ENCODE results near the gene MXD4.

MXD4 gene

GRCh38 chr4:2300431-2301224 is 38.7 kb upstream of the MXD4 start:
- Histone ChIP-seq H3K9ac (ENCODE audit: low read length) (no peak overlapping the region), H3K4me1 (ENCODE audit: control insufficient read depth, insufficient read depth, low read length) (no peaks in the 10 kb centered on the region), H3K9me3 (ENCODE audit: control insufficient read depth, low read length) (peaks cover 7% of the 10 kb centered on the region), H3K4me3 (ENCODE audit: low read length) (no peak overlapping the region), H3K36me3 (ENCODE audit: control insufficient read depth, insufficient read depth, low read length, severe bottlenecking) (no peaks in the 10 kb centered on the region), H3K27me3 (replicated peaks; ENCODE audit: control insufficient read depth, insufficient read depth, low read length) (peaks cover 5% of the 10 kb centered on the region)
- no peak for DNase-seq (ENCODE audit: low read depth)

GRCh38 chr4:2299794-2300193 is 37.9 kb upstream of the MXD4 start:
- H3K9ac ChIP-seq (ENCODE audit: low read length), result no peak overlapping the region
- peaks cover 7% of the 10 kb centered on the region for H3K9me3 ChIP-seq (ENCODE audit: control insufficient read depth, low read length)
- no peaks in the 10 kb centered on the region for H3K36me3 ChIP-seq (ENCODE audit: control insufficient read depth, insufficient read depth, low read length, severe bottlenecking)
- H3K4me3 ChIP-seq (ENCODE audit: low read length), result no peak overlapping the region
- H3K4me1 ChIP-seq (ENCODE audit: control insufficient read depth, insufficient read depth, low read length), result no peaks in the 10 kb centered on the region
- H3K27me3 ChIP-seq (replicated peaks; ENCODE audit: control insufficient read depth, insufficient read depth, low read length), result peaks cover 5% of the 10 kb centered on the region
- DNase-seq (ENCODE audit: low read depth), result no peak

- no peak for DNase-seq (ENCODE audit: low read depth)
- Histone ChIP-seq H3K4me1 (ENCODE audit: control insufficient read depth, insufficient read depth, low read length) (no peaks in the 10 kb centered on the region), H3K9ac (ENCODE audit: low read length) (no peak overlapping the region), H3K4me3 (ENCODE audit: low read length) (no peak overlapping the region), H3K36me3 (ENCODE audit: control insufficient read depth, insufficient read depth, low read length, severe bottlenecking) (no peaks in the 10 kb centered on the region), H3K27me3 (replicated peaks; ENCODE audit: control insufficient read depth, insufficient read depth, low read length) (peaks cover 5% of the 10 kb centered on the region), H3K9me3 (ENCODE audit: control insufficient read depth, low read length) (peaks cover 7% of the 10 kb centered on the region)
Measured at GRCh38 chr4:2298532-2298991, 36.7 kb upstream of the MXD4 start.

- H3K27me3 ChIP-seq (replicated peaks; ENCODE audit: control insufficient read depth, insufficient read depth, low read length), result peaks cover 5% of the 10 kb centered on the region
- no peak for DNase-seq (ENCODE audit: low read depth)
- no peak overlapping the region for H3K9ac ChIP-seq (ENCODE audit: low read length)
- H3K36me3 ChIP-seq (ENCODE audit: control insufficient read depth, insufficient read depth, low read length, severe bottlenecking), result no peaks in the 10 kb centered on the region
- no peak overlapping the region for H3K4me3 ChIP-seq (ENCODE audit: low read length)
- peaks cover 7% of the 10 kb centered on the region for H3K9me3 ChIP-seq (ENCODE audit: control insufficient read depth, low read length)
- H3K4me1 ChIP-seq (ENCODE audit: control insufficient read depth, insufficient read depth, low read length), result peaks cover under 1% of the 10 kb centered on the region
Measured at GRCh38 chr4:2297606-2298531, 36.0 kb upstream of the MXD4 start.

- Histone ChIP-seq H3K4me3 (ENCODE audit: low read length) (no peak overlapping the region), H3K36me3 (ENCODE audit: control insufficient read depth, insufficient read depth, low read length, severe bottlenecking) (no peaks in the 10 kb centered on the region), H3K9me3 (ENCODE audit: control insufficient read depth, low read length) (no peaks in the 10 kb centered on the region), H3K4me1 (ENCODE audit: control insufficient read depth, insufficient read depth, low read length) (peaks cover 10% of the 10 kb centered on the region), H3K9ac (ENCODE audit: low read length) (no peak overlapping the region), H3K27me3 (replicated peaks; ENCODE audit: control insufficient read depth, insufficient read depth, low read length) (peaks cover 5% of the 10 kb centered on the region)
- no peak for DNase-seq (ENCODE audit: low read depth)
Measured at GRCh38 chr4:2296631-2297601, 35.0 kb upstream of the MXD4 start.

GRCh38 chr4:2295900-2296442 is 34.1 kb upstream of the MXD4 start:
- H3K9me3 ChIP-seq (ENCODE audit: control insufficient read depth, low read length), result no peaks in the 10 kb centered on the region
- peaks cover 11% of the 10 kb centered on the region for H3K4me1 ChIP-seq (ENCODE audit: control insufficient read depth, insufficient read depth, low read length)
- no peak overlapping the region for H3K9ac ChIP-seq (ENCODE audit: low read length)
- H3K4me3 ChIP-seq (ENCODE audit: low read length), result no peak overlapping the region
- no peaks in the 10 kb centered on the region for H3K36me3 ChIP-seq (ENCODE audit: control insufficient read depth, insufficient read depth, low read length, severe bottlenecking)
- no peak for DNase-seq (ENCODE audit: low read depth)
- H3K27me3 ChIP-seq (replicated peaks; ENCODE audit: control insufficient read depth, insufficient read depth, low read length), result peaks cover 5% of the 10 kb centered on the region

GRCh38 chr4:2295500-2295899 is 33.6 kb upstream of the MXD4 start:
- Histone ChIP-seq H3K36me3 (ENCODE audit: control insufficient read depth, insufficient read depth, low read length, severe bottlenecking) (no peaks in the 10 kb centered on the region), H3K9me3 (ENCODE audit: control insufficient read depth, low read length) (no peaks in the 10 kb centered on the region), H3K4me3 (ENCODE audit: low read length) (no peak overlapping the region), H3K9ac (ENCODE audit: low read length) (no peak overlapping the region), H3K27me3 (replicated peaks; ENCODE audit: control insufficient read depth, insufficient read depth, low read length) (peaks cover 5% of the 10 kb centered on the region), H3K4me1 (ENCODE audit: control insufficient read depth, insufficient read depth, low read length) (peaks cover 11% of the 10 kb centered on the region)
- DNase-seq (ENCODE audit: low read depth), result no peak

GRCh38 chr4:2292646-2293108 is 30.8 kb upstream of the MXD4 start:
- Histone ChIP-seq H3K9ac (ENCODE audit: low read length) (no peak overlapping the region), H3K36me3 (ENCODE audit: control insufficient read depth, insufficient read depth, low read length, severe bottlenecking) (no peaks in the 10 kb centered on the region), H3K27me3 (replicated peaks; ENCODE audit: control insufficient read depth, insufficient read depth, low read length) (peaks cover 3% of the 10 kb centered on the region), H3K4me1 (ENCODE audit: control insufficient read depth, insufficient read depth, low read length) (peaks cover 14% of the 10 kb centered on the region), H3K4me3 (ENCODE audit: low read length) (no peak overlapping the region), H3K9me3 (ENCODE audit: control insufficient read depth, low read length) (no peaks in the 10 kb centered on the region)
- peak; percentile 80 for DNase-seq (ENCODE audit: low read depth)

GRCh38 chr4:2291705-2292645 is 30.1 kb upstream of the MXD4 start:
- no peaks in the 10 kb centered on the region for H3K9me3 ChIP-seq (ENCODE audit: control insufficient read depth, low read length)
- H3K27me3 ChIP-seq (replicated peaks; ENCODE audit: control insufficient read depth, insufficient read depth, low read length), result no peaks in the 10 kb centered on the region
- no peaks in the 10 kb centered on the region for H3K36me3 ChIP-seq (ENCODE audit: control insufficient read depth, insufficient read depth, low read length, severe bottlenecking)
- no peak for DNase-seq (ENCODE audit: low read depth)
- peaks cover 14% of the 10 kb centered on the region for H3K4me1 ChIP-seq (ENCODE audit: control insufficient read depth, insufficient read depth, low read length)
- no peak overlapping the region for H3K4me3 ChIP-seq (ENCODE audit: low read length)
- H3K9ac ChIP-seq (ENCODE audit: low read length), result no peak overlapping the region

All from adipocyte (in vitro differentiated cells).